Cardiac muscle cell (in vitro differentiated cells and primary cell): ENCODE measurements around the gene ERLEC1. TPM values are rescaled to one million over a fixed set of nuclear protein-coding genes. Genes with fewer than 3 reads are reported as not detected.
"Not testable (repeated sequence)": the region's sequence is repeated elsewhere in the genome, so short reads cannot be mapped to it uniquely, and the experiment has no call there.

Experiments
- DNase-seq, 2 donors: peaks; one replicate each; pipeline versions ENCODE4 v3.0.0 to v3.0.0-alpha.2; 2010 to 2017; ENCODE audit warnings: low read depth in 1 of 2, low spot score in 1 of 2
- H3K27ac ChIP-seq: fragments of 200-600 bp; sonication (generic); 2 replicates; pipeline ENCODE4 v1.5.1; 2016
- H3K27me3 ChIP-seq: fragments of 200-600 bp; sonication (generic); 2 replicates; pipeline ENCODE4 v1.6.0; 2016; ENCODE audit warnings: control low read depth
- H3K36me3 ChIP-seq: fragments of 200-600 bp; sonication (generic); 2 replicates; pipeline ENCODE4 v1.5.1; 2016; ENCODE audit warnings: control low read depth
- H3K4me1 ChIP-seq: fragments of 200-600 bp; sonication (generic); 2 replicates; pipeline ENCODE4 v1.8.1; 2017; ENCODE audit warnings: low read depth, mild to moderate bottlenecking, mixed run types
- H3K4me3 ChIP-seq: fragments of 200-600 bp; sonication (generic); 2 replicates; pipeline ENCODE4 v1.5.1; 2016; ENCODE audit warnings: mild to moderate bottlenecking
- H3K9me3 ChIP-seq: fragments of 200-600 bp; sonication (generic); 2 replicates; pipeline ENCODE4 v1.5.1; 2017; ENCODE audit warnings: low read depth, mild to moderate bottlenecking, control low read depth
- polyA plus RNA-seq: library from polyadenylated mRNA; unstranded; fragments of >200 nt; fragmentation: Nextera tagmentation; extraction: Ambion mirVana; gene quantifications from 2 replicates; pipeline ENCODE4 v1.2.1, GENCODE V29; 2016
- total RNA-seq: library from RNA; depleted of rRNA; stranded (reverse); fragments of >200 nt; gene quantifications from 2 replicates; pipeline ENCODE4 v1.2.3, GENCODE V29; 2016
- TF ChIP-seq, protein P1 (sequence below): IDR thresholded peaks from 2 replicates; pipeline ENCODE4 v1.5.1; 2012; ENCODE audit warnings: low read depth, mild to moderate bottlenecking, low read length

Gene ERLEC1
- total and polyA plus RNA-seq, 2 experiments from 2014 or later = 50.1 to 50.8 TPM

DNA sequence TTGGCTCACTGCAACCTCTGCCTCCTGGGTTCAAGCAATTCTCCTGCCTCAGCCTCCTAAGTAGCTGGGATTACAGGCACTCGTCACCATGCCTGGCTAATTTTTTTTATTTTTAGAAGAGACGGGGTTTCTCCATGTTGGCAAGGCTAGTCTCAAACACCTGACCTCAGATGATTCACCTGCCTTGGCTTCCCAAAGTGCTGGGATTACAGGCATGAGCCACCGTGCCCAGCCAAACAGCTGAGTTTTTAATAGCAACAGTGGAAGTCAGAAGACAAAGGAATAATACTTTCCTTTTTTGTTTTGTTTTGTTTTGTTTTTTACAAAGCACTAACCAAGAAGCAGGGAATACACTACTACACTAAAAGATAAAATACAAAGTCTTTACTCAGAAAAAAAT is 56.0 kb downstream of the ERLEC1 start:
- Histone ChIP-seq H3K9me3 (no peaks in the 10 kb centered on the region), H3K4me1 (no peaks in the 10 kb centered on the region), H3K27ac (no peak overlapping the region), H3K36me3 (no peaks in the 10 kb centered on the region), H3K27me3 (no peaks in the 10 kb centered on the region), H3K4me3 (no peak overlapping the region)
- DNase-seq = no peak
- TF ChIP-seq, protein P1, sequence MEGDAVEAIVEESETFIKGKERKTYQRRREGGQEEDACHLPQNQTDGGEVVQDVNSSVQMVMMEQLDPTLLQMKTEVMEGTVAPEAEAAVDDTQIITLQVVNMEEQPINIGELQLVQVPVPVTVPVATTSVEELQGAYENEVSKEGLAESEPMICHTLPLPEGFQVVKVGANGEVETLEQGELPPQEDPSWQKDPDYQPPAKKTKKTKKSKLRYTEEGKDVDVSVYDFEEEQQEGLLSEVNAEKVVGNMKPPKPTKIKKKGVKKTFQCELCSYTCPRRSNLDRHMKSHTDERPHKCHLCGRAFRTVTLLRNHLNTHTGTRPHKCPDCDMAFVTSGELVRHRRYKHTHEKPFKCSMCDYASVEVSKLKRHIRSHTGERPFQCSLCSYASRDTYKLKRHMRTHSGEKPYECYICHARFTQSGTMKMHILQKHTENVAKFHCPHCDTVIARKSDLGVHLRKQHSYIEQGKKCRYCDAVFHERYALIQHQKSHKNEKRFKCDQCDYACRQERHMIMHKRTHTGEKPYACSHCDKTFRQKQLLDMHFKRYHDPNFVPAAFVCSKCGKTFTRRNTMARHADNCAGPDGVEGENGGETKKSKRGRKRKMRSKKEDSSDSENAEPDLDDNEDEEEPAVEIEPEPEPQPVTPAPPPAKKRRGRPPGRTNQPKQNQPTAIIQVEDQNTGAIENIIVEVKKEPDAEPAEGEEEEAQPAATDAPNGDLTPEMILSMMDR = no peak

DNA sequence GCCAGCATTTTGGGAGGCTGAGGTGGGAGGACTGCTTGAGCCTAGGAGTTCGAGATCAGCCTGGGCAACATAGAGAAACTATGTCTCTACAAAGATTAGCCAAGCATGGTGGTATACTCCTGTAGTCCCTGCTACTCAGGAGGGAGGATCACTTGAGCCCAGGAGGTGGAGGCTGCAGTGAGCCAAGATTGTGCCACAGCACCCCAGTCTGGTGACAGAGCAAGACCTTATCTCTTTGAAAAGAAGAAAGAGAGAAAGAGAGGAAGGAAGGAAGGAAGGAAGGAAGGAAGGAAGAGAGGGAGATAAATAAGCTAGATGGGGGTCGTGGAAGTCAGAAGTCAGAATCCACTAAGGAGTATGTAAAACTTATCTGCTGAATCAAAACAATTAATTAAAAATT is 56.8 kb downstream of the ERLEC1 start:
- no peaks in the 10 kb centered on the region for H3K4me1 ChIP-seq
- no peaks in the 10 kb centered on the region for H3K36me3 ChIP-seq
- no peak overlapping the region for H3K27ac ChIP-seq
- no peaks in the 10 kb centered on the region for H3K27me3 ChIP-seq
- DNase-seq = no peak
- H3K9me3 ChIP-seq = no peaks in the 10 kb centered on the region
- H3K4me3 ChIP-seq = no peak overlapping the region
- TF ChIP-seq, protein P1 = no peak

DNA sequence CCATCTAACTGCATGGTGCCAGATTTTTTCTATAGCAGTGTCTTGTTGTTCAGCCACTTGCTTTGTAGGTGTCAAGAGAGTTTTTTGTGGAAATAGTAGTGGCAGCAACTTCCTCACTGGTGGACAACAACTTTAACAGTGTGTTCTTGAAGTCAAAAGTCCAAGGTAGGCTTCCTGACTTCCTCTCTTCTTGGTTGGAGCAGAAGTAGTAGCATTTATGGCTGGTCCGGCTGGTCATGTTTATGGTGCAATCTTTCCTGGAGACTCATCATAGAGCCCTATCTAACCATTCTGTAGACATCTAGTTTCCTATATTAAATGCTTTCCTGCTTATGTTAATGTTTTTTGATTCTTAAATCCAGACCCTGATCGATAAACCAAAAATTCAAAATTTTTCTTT is 61.2 kb downstream of the ERLEC1 start:
- H3K27ac ChIP-seq = no peak overlapping the region
- DNase-seq = no peak
- TF ChIP-seq, protein P1 = no peak
- no peaks in the 10 kb centered on the region for H3K27me3 ChIP-seq
- H3K9me3 ChIP-seq = no peaks in the 10 kb centered on the region
- no peaks in the 10 kb centered on the region for H3K4me1 ChIP-seq
- H3K36me3 ChIP-seq = peaks cover 4% of the 10 kb centered on the region
- no peak overlapping the region for H3K4me3 ChIP-seq

DNA sequence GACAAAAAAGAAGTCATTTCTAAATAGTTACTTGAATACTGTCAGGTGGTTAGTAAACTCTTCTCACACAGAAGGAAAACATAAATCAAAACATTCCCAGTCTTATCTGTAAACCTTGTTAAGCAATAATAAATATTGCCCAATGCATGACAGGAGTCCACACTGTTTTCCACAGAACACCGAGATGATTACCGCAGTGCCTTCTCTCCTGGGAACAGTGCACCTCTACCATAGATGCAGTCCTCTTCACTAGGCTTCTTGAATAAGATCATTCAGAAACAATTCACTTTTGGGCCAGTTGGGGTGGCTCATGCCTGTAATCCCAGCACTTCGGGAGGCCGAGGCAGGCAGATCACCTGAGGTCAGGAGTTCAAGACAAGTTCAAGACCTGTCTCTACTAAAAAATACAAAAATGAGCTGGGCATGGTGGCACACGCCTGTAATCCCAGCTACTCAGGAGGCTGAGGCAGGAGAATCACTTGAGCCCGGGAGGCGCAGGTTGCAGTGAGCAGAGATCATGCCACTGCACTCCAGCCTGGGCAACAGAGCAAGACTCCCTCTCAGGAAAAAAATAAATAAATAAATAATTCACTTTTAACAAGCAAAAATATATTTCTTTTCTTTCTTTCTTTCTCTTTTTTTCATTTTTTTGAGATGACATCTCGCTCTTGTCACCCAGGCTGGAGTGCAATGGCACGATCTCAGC is 64.4 kb downstream of the ERLEC1 start:
- H3K4me3 ChIP-seq, H3K36me3 ChIP-seq, H3K27ac ChIP-seq, H3K27me3 ChIP-seq, H3K9me3 ChIP-seq, H3K4me1 ChIP-seq: not testable (repeated sequence)
- DNase-seq = peak in 1 of 2 donors; percentile 34

DNA sequence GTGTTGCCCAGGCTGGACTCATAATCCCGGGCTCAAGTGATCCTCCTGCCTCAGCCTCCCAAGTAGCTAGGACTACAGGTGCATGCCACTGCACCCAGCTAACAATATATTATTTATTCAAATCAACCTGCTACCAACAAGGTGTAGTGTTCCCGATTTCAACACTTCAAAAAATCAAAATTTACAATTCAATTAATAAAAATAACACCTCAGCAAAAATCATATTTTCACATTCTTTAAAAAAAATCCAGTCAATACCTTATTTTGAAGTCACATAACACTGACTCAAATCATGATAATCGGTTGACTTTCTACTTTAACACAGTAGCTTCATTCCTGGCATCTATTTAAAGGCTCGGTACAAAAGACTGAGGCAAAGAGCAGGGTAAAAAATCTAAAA is 65.7 kb downstream of the ERLEC1 start:
- no peaks in the 10 kb centered on the region for H3K4me1 ChIP-seq
- TF ChIP-seq, protein P1 = no peak
- DNase-seq = no peak
- no peak overlapping the region for H3K4me3 ChIP-seq
- no peak overlapping the region for H3K27ac ChIP-seq
- no peaks in the 10 kb centered on the region for H3K9me3 ChIP-seq
- no peaks in the 10 kb centered on the region for H3K27me3 ChIP-seq
- peaks cover 4% of the 10 kb centered on the region for H3K36me3 ChIP-seq

DNA sequence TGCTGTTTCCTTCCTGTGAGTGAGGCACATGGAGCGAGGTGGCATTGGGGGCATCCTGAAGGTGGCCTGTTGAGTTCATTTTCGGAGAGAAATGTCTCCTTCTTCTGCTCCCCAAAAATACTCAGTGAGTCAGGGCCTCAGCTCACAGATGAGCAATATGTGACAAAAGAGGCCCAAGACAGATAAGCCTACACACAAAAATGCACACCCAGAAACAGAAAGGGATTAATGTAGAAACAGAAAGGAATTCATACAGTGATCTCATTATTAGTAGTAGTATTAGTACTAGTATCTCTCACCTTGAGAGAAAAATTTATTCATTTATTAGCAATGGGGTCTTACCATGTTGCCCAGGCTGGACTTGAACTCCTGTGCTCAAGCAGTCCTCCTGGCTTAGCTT is 67.8 kb downstream of the ERLEC1 start:
- DNase-seq = no peak
- Histone ChIP-seq H3K27me3 (no peaks in the 10 kb centered on the region), H3K36me3 (peaks cover 4% of the 10 kb centered on the region), H3K9me3 (no peaks in the 10 kb centered on the region), H3K27ac (peak overlapping the region; percentile 50), H3K4me1 (no peaks in the 10 kb centered on the region), H3K4me3 (no peak overlapping the region)
- TF ChIP-seq, protein P1 = no peak
